Brain microvascular endothelial cell (primary cell): ENCODE results near the gene AKT3.
"Not testable (repeated sequence)": the region's sequence is repeated elsewhere in the genome, so short reads cannot be mapped to it uniquely, and the experiment has no call there.

Experiments used
- DNase-seq: peaks from one replicate; pipeline ENCODE4 v3.0.0-alpha.2; 2020
- H3K27ac ChIP-seq: fragments of 250-450 bp; sonication (Bioruptor Pico); 2 replicates; pipeline ENCODE4 v1.5.1; 2020; ENCODE audit warnings: mild to moderate bottlenecking, moderate library complexity
- H3K27me3 ChIP-seq: fragments of 250-450 bp; sonication (Bioruptor Pico); replicated peaks from 2 replicates; pipeline ENCODE4 v1.5.1; 2020; ENCODE audit warnings: mild to moderate bottlenecking
- H3K36me3 ChIP-seq: fragments of 250-450 bp; sonication (Bioruptor Pico); replicated peaks from 2 replicates; pipeline ENCODE4 v1.5.1; 2020; ENCODE audit warnings: mild to moderate bottlenecking
- H3K4me3 ChIP-seq: 2 replicates; pipeline ENCODE4 v1.5.1; 2011; ENCODE audit warnings: low read depth, mild to moderate bottlenecking, control low read depth, low read length, moderate library complexity
- in situ Hi-C: cut with HindIII; loops from 2 replicates; pipeline ENCODE4 v1.10.0; 2017; ENCODE audit warnings: low sequenced_read_pairs, low pct_ligation_motif_present
- TF ChIP-seq, protein P1 (sequence below): IDR thresholded peaks from 2 replicates; pipeline ENCODE4 v1.5.1; 2011; ENCODE audit warnings: low read depth, mild to moderate bottlenecking, moderate library complexity, low read length, control low read depth, inconsistent platforms; ENCODE audit errors: missing control alignments

Gene AKT3

DNA sequence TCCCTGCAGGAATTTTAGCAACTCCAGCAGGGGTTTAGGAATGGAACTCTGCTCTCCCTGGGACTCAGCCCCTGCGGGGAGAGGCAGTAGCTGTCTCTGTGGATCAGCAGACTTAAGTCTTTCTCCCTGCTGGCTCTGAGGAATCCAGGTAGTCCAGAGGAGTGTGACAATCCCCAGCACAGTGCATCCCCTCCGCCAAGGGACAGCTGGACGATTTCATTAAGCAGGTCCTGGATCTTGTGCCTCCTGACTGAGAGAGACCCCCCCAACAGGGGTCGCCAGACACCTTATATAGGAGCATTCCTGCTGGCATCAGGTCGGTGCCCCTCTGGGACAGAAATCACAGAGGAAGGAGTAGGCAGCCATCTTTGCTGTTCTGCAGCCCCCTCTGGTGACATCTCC, 30.6 kb downstream of the AKT3 start:
- TF ChIP-seq, protein P1, sequence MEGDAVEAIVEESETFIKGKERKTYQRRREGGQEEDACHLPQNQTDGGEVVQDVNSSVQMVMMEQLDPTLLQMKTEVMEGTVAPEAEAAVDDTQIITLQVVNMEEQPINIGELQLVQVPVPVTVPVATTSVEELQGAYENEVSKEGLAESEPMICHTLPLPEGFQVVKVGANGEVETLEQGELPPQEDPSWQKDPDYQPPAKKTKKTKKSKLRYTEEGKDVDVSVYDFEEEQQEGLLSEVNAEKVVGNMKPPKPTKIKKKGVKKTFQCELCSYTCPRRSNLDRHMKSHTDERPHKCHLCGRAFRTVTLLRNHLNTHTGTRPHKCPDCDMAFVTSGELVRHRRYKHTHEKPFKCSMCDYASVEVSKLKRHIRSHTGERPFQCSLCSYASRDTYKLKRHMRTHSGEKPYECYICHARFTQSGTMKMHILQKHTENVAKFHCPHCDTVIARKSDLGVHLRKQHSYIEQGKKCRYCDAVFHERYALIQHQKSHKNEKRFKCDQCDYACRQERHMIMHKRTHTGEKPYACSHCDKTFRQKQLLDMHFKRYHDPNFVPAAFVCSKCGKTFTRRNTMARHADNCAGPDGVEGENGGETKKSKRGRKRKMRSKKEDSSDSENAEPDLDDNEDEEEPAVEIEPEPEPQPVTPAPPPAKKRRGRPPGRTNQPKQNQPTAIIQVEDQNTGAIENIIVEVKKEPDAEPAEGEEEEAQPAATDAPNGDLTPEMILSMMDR = no peak
- no peaks in the 10 kb centered on the region for H3K27me3 ChIP-seq
- no peak overlapping the region for H3K27ac ChIP-seq
- in situ Hi-C loops = no loop called here
- H3K4me3 ChIP-seq = no peak overlapping the region
- DNase-seq = no peak
- no peaks in the 10 kb centered on the region for H3K36me3 ChIP-seq

- no peak overlapping the region for H3K4me3 ChIP-seq
- no peak overlapping the region for H3K27ac ChIP-seq
- H3K27me3 ChIP-seq = no peaks in the 10 kb centered on the region
- no peak for DNase-seq
- TF ChIP-seq, protein P1 = no peak
- H3K36me3 ChIP-seq = no peaks in the 10 kb centered on the region
- in situ Hi-C loops = no loop called here
Measured at GRCh38 chr1:243818978-243819377, 31.1 kb downstream of the AKT3 start.

DNA sequence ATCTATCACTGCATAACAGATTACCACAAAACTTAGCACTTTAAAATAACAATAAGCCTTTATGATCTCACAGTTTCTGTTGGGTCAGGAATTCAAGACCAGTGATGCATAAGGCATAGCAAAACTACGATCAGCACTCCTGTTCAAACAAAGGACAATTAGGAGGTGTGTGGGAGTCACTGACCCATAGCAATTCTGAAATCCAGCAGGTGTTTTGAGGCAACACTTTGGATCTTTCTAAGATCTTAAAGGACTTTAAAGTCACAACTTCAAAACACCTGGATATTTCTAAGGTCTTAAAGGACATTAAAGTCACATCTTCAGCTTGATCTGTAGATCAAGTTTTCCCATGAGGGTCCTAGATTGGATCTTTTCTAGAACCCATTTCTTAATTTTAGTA, 35.3 kb downstream of the AKT3 start:
- in situ Hi-C loops = no loop called here

DNA sequence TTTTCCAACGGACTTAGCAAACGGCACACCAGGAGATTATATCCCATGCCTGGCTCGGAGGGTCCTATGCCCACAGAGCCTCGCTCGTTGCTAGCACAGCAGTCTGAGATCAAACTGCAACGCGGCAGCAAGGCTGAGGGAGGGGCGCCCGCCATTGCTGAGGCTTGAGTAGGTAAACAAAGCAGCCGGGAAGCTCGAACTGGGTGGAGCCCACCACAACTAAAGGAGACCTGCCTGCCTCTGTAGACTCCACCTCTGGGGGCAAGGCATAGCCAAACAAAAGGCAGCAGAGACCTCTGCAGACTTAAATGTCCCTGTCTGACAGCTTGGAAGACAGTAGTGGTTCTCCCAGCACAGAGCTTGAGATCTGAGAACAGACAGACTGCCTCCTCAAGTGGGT, 42.7 kb downstream of the AKT3 start:
- in situ Hi-C loops, H3K27ac ChIP-seq, H3K27me3 ChIP-seq, H3K36me3 ChIP-seq, DNase-seq, H3K4me3 ChIP-seq: not testable (repeated sequence)

More for the DNA sequence above, 35.3 kb downstream of the AKT3 start:
- no peak for DNase-seq
- Histone ChIP-seq H3K36me3 (no peaks in the 10 kb centered on the region), H3K4me3 (no peak overlapping the region), H3K27me3 (no peaks in the 10 kb centered on the region), H3K27ac (no peak overlapping the region)
- TF ChIP-seq, protein P1 = no peak

GRCh38 chr1:243806310-243806709, 43.7 kb downstream of the AKT3 start:
- H3K36me3 ChIP-seq = no peaks in the 10 kb centered on the region
- DNase-seq = no peak
- in situ Hi-C loops = no loop called here

GRCh38 chr1:243802736-243803135, 47.3 kb downstream of the AKT3 start:
- no peak overlapping the region for H3K27ac ChIP-seq
- DNase-seq = no peak
- H3K27me3 ChIP-seq = no peaks in the 10 kb centered on the region
- TF ChIP-seq, protein P1 = no peak
- H3K4me3 ChIP-seq = no peak overlapping the region
- in situ Hi-C loops = no loop called here
- no peaks in the 10 kb centered on the region for H3K36me3 ChIP-seq

More at GRCh38 chr1:243806310-243806709, 43.7 kb downstream of the AKT3 start:
- Histone ChIP-seq H3K4me3 (no peak overlapping the region), H3K27me3 (no peaks in the 10 kb centered on the region), H3K27ac (no peak overlapping the region)
- TF ChIP-seq, protein P1 = no peak

DNA sequence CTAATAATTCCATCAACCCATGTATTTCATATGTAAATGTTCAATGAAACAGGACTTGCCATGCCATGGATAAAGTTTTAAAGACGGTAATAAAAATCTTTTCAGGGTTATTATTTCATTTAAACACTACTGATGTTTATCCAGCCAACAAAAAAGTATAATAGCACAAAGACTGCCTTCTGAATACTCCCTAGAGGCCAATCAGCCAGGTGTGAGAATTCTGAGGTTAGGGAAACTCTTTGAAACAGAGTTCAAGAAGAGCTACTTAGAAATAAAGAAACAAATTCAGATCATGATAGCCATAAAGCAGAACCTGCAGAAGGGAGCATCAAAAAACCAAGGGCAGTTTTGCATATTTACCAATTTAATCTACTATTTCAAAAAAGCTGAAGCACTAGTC, 48.7 kb downstream of the AKT3 start:
- no peaks in the 10 kb centered on the region for H3K27me3 ChIP-seq
- H3K27ac ChIP-seq = no peak overlapping the region
- no peak overlapping the region for H3K4me3 ChIP-seq
- in situ Hi-C loops = no loop called here
- TF ChIP-seq, protein P1 = no peak
- DNase-seq = no peak
- no peaks in the 10 kb centered on the region for H3K36me3 ChIP-seq
